Panc1 (cell line): ENCODE measurements around the gene ACTR6. TPM values are rescaled to one million over a fixed set of nuclear protein-coding genes. Genes with fewer than 3 reads are reported as not detected.

Source experiments
- ATAC-seq: fragments of 200-7000 bp; cut with Tn5 transposase; 2 replicates; pipeline ENCODE4 v1.9.1; 2020; ENCODE audit warnings: mild to moderate bottlenecking, moderate library complexity
- BruUV-seq: library from RNA; stranded (reverse); fragments of 400-500 nt; replicated peaks from 2 replicates; lab custom pipeline; 2021; lab: Mats Ljungman, UMichigan
- CTCF ChIA-PET: fragments of 300-600 bp; sonication (Branson Sonifier 250); formaldehyde crosslinking; loops from one replicate; lab custom pipeline; 2022; ENCODE audit warnings: antibody characterized with exemption; lab: Charles Lee
- POLR2A ChIA-PET: fragments of 300-600 bp; sonication (Branson Sonifier 250); formaldehyde crosslinking; loops from one replicate; lab custom pipeline; 2022; ENCODE audit warnings: antibody characterized with exemption; lab: Charles Lee
- DNase-seq: peaks from one replicate; pipeline ENCODE4 v3.0.0-alpha.2; 2010; ENCODE audit warnings: low read depth, low spot score
- H3K27ac ChIP-seq: 2 replicates; pipeline ENCODE4 v1.5.1; 2011; ENCODE audit warnings: mild to moderate bottlenecking, low read length, inconsistent platforms
- H3K27me3 ChIP-seq: fragments of 200-500 bp; sonication (Bioruptor generic); 2 replicates; pipeline ENCODE4 v1.6.0; 2014; ENCODE audit warnings: low read length, inconsistent platforms; ENCODE audit not compliant: control insufficient read depth, insufficient read depth
- H3K36me3 ChIP-seq: fragments of 200-500 bp; sonication (Bioruptor generic); 2 replicates; pipeline ENCODE4 v1.5.1; 2014; ENCODE audit warnings: inconsistent platforms, mild to moderate bottlenecking, low read length, moderate library complexity; ENCODE audit not compliant: control insufficient read depth, insufficient read depth
- H3K4me1 ChIP-seq: 2 replicates; pipeline ENCODE4 v1.5.1; 2011; ENCODE audit warnings: inconsistent platforms, mild to moderate bottlenecking, low read length, moderate library complexity; ENCODE audit not compliant: control insufficient read depth, insufficient read depth
- H3K4me3 ChIP-seq, 2 experiments: 2 replicates each; pipeline ENCODE4 v1.5.1; 2011 to 2012; ENCODE audit warnings: low read depth in 2 of 2, low read length in 2 of 2, mild to moderate bottlenecking in 2 of 2, inconsistent platforms in 1 of 2, moderate library complexity in 1 of 2
- H3K9me3 ChIP-seq: fragments of 200-500 bp; sonication (Bioruptor generic); 2 replicates; pipeline ENCODE4 v1.5.1; 2014; ENCODE audit warnings: low read depth, mild to moderate bottlenecking, inconsistent platforms, low read length, moderate library complexity; ENCODE audit not compliant: control insufficient read depth, insufficient read depth
- POLR2AphosphoS5 ChIP-seq: IDR thresholded peaks from 2 replicates; pipeline ENCODE4 v1.6.1; 2012; ENCODE audit warnings: mild to moderate bottlenecking, low read depth, low read length, moderate library complexity
- SIN3A ChIP-seq: IDR thresholded peaks from 2 replicates; pipeline ENCODE4 v1.6.1; 2012; ENCODE audit warnings: low read depth, mild to moderate bottlenecking, low read length, moderate library complexity, borderline replicate concordance; ENCODE audit not compliant: insufficient read depth
- TCF7L2 ChIP-seq: IDR thresholded peaks from 2 replicates; pipeline ENCODE4 v1.6.1; 2011; ENCODE audit warnings: mild to moderate bottlenecking, low read depth, low read length, inconsistent platforms
- in situ Hi-C: cut with HindIII; loops from 2 replicates; pipeline ENCODE4 v1.10.0; 2016; ENCODE audit warnings: low sequenced_read_pairs, low pct_unique_long_range_greater_than_20kb
- intact Hi-C: fragments of 100-400 bp; cut with micrococcal nuclease; formaldehyde crosslinking; loops from one replicate; pipeline ENCODE4 v1.10.0; 2022; ENCODE audit not compliant: unreplicated experiment
- total RNA-seq: library from RNA; stranded (reverse); gene quantifications from one replicate; pipeline ENCODE4 v1.2.1, GENCODE V29; 2021; ENCODE audit not compliant: unreplicated experiment
- TF ChIP-seq, protein P1 (sequence below), 2 experiments: IDR thresholded peaks; 2 replicates each; pipeline ENCODE4 v1.6.1; 2011 to 2012; ENCODE audit warnings: low read depth in 2 of 2, control low read depth in 1 of 2, low read length in 1 of 2, mild to moderate bottlenecking in 1 of 2, moderate library complexity in 1 of 2; ENCODE audit not compliant: insufficient read depth in 1 of 2
- TF ChIP-seq, protein P2 (sequence below): fragments of 450-650 bp; IDR thresholded peaks from 2 replicates; pipeline ENCODE4 v1.5.1; 2017; ENCODE audit warnings: mild to moderate bottlenecking

Gene ACTR6
- total RNA-seq, 1 experiment from 2014 or later: 21.2 TPM

DNA sequence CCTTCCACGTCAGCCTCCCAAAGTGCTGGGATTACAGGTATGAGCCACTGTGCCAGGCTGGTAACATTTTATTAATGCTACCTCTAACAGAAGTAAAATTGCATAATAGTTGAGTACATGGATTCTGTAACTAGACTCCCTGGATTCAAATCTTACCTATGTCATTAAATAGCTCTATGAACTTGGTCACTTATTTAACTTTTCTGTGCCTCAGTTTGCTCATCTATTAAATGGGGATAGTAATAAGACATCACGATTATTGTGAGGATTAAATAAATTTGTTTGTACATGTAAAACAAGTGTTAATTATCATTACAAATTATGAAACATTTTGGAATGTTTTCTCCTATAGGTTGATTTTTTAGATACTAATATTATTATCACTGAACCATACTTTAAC, 6.7 kb downstream of the ACTR6 start:
- Histone ChIP-seq H3K27ac (no peak overlapping the region), H3K4me3 (no peak overlapping the region), H3K36me3 (peaks cover 2% of the 10 kb centered on the region; the same call in 1 of the 2 replicates), H3K4me1 (no peaks in the 10 kb centered on the region), H3K27me3 (no peaks in the 10 kb centered on the region), H3K9me3 (no peaks in the 10 kb centered on the region)
- ChIA-PET POLR2A (interaction anchor here (0.7 kb wide), 1 partner anchor 28 kb away, joined by 3 read pairs; no protein-coding TSS in a partner anchor), CTCF (no interaction called here)
- intact Hi-C loops: no loop called here
- ATAC-seq (no peak), DNase-seq (no peak)
- in situ Hi-C loops: no loop called here
- BruUV-seq: no TSS peak
- TF ChIP-seq SIN3A (no peak), POLR2AphosphoS5 (no peak), TCF7L2 (no peak)
- TF ChIP-seq, protein P1, sequence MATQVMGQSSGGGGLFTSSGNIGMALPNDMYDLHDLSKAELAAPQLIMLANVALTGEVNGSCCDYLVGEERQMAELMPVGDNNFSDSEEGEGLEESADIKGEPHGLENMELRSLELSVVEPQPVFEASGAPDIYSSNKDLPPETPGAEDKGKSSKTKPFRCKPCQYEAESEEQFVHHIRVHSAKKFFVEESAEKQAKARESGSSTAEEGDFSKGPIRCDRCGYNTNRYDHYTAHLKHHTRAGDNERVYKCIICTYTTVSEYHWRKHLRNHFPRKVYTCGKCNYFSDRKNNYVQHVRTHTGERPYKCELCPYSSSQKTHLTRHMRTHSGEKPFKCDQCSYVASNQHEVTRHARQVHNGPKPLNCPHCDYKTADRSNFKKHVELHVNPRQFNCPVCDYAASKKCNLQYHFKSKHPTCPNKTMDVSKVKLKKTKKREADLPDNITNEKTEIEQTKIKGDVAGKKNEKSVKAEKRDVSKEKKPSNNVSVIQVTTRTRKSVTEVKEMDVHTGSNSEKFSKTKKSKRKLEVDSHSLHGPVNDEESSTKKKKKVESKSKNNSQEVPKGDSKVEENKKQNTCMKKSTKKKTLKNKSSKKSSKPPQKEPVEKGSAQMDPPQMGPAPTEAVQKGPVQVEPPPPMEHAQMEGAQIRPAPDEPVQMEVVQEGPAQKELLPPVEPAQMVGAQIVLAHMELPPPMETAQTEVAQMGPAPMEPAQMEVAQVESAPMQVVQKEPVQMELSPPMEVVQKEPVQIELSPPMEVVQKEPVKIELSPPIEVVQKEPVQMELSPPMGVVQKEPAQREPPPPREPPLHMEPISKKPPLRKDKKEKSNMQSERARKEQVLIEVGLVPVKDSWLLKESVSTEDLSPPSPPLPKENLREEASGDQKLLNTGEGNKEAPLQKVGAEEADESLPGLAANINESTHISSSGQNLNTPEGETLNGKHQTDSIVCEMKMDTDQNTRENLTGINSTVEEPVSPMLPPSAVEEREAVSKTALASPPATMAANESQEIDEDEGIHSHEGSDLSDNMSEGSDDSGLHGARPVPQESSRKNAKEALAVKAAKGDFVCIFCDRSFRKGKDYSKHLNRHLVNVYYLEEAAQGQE (IDR thresholded peaks at IDR 0.05; ENCODE audit: insufficient read depth in 1 of 2, low read depth in 2 of 2, low read length in 1 of 2): no peak
- TF ChIP-seq, protein P2, sequence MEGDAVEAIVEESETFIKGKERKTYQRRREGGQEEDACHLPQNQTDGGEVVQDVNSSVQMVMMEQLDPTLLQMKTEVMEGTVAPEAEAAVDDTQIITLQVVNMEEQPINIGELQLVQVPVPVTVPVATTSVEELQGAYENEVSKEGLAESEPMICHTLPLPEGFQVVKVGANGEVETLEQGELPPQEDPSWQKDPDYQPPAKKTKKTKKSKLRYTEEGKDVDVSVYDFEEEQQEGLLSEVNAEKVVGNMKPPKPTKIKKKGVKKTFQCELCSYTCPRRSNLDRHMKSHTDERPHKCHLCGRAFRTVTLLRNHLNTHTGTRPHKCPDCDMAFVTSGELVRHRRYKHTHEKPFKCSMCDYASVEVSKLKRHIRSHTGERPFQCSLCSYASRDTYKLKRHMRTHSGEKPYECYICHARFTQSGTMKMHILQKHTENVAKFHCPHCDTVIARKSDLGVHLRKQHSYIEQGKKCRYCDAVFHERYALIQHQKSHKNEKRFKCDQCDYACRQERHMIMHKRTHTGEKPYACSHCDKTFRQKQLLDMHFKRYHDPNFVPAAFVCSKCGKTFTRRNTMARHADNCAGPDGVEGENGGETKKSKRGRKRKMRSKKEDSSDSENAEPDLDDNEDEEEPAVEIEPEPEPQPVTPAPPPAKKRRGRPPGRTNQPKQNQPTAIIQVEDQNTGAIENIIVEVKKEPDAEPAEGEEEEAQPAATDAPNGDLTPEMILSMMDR: no peak

DNA sequence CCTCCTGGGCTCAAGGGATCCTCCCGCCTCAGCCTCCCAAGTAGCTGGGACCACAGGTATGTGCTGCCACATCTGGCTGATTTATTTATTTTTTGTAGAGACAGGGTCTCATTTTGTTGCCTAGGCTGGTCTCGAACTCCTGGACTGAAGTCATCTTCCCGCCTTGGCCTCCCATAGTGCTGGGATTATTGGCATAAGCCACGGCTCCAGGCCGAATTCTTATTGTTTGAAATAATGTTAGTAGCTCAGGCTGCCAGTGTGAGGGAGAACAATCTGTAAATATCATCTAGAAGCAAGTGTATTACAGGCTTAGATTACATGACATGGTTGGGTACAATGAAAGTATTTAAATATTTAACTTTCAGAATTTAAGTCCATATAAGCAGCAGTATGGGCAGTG, 8.2 kb downstream of the ACTR6 start:
- POLR2A ChIA-PET: no interaction called here

More for the DNA sequence above, 8.2 kb downstream of the ACTR6 start:
- no TSS peak for BruUV-seq
- no peak overlapping the region for H3K4me3 ChIP-seq
- no peaks in the 10 kb centered on the region for H3K9me3 ChIP-seq
- in situ Hi-C loops: no loop called here
- no peaks in the 10 kb centered on the region for H3K4me1 ChIP-seq
- peaks cover 2% of the 10 kb centered on the region; the same call in 1 of the 2 replicates for H3K36me3 ChIP-seq
- CTCF ChIA-PET: interaction anchor here (0.7 kb wide), 1 partner anchor 26 kb away, joined by 3 read pairs; no protein-coding TSS in a partner anchor
- H3K27ac ChIP-seq: no peak overlapping the region
- H3K27me3 ChIP-seq: no peaks in the 10 kb centered on the region
- intact Hi-C loops: no loop called here
- no peak for ATAC-seq
- TF ChIP-seq, protein P2: no peak
- TF ChIP-seq, protein P1 (IDR thresholded peaks at IDR 0.05; ENCODE audit: insufficient read depth in 1 of 2, low read depth in 2 of 2, low read length in 1 of 2): no peak
- no peak for TF ChIP-seq POLR2AphosphoS5
- TF ChIP-seq TCF7L2: no peak
- TF ChIP-seq SIN3A: no peak
- DNase-seq: no peak
